A549 (cell line): ENCODE results near the gene ABCB9. TPM values are rescaled to one million over a fixed set of nuclear protein-coding genes. Genes with fewer than 3 reads are reported as not detected.

Experiments used
- ATAC-seq, 2 experiments: fragments of 200-7000 bp in 1 of 2; fragments of >200 bp in 1 of 2; cut with Nextera tagmentation in 1 of 2; cut with Tn5 transposase in 1 of 2; 3 replicates each; pipeline versions ENCODE4 v1.8.0 to v1.9.1; 2018 to 2020; ENCODE audit warnings: mild to moderate bottlenecking in 1 of 2, moderate library complexity in 1 of 2
- CTCF ChIA-PET: fragments of 300-600 bp; sonication (Branson Sonifier 250); formaldehyde crosslinking; extraction: SDS; loops from one replicate; lab custom pipeline; 2021; ENCODE audit warnings: antibody characterized with exemption, inconsistent platforms; lab: Yijun Ruan, JAX
- POLR2A ChIA-PET: fragments of 350-600 bp; formaldehyde crosslinking; extraction: SDS; loops from one replicate; lab custom pipeline; 2021; ENCODE audit warnings: antibody characterized with exemption, inconsistent platforms; lab: Yijun Ruan, JAX
- DNase-seq, 2 experiments: peaks; one replicate each; pipeline versions ENCODE4 v3.0.0 to v3.0.0-alpha.2; 2011 to 2016; ENCODE audit warnings: low read depth in 1 of 2, low spot score in 1 of 2
- FAIRE-seq: peaks from 2 replicates; lab custom pipeline; 2011; peaks lifted over from hg19 to GRCh38; lab: Jason Lieb, UNC
- H3K27ac ChIP-seq, 2 experiments: fragments of >200 bp; sonication (Bioruptor Twin); formaldehyde crosslinking; 3 replicates each; pipeline ENCODE4 v1.5.1; 2016 to 2017
- H3K4me1 ChIP-seq: fragments of >200 bp; sonication (Bioruptor Twin); formaldehyde crosslinking; 3 replicates; pipeline ENCODE4 v1.6.1; 2016
- H3K4me2 ChIP-seq: fragments of >200 bp; sonication (Bioruptor Twin); formaldehyde crosslinking; 3 replicates; pipeline ENCODE4 v1.6.1; 2016
- H3K4me3 ChIP-seq: fragments of >200 bp; sonication (Bioruptor Twin); formaldehyde crosslinking; 3 replicates; pipeline ENCODE4 v1.5.1; 2016
- H3K9me3 ChIP-seq: fragments of >200 bp; sonication (Bioruptor Twin); formaldehyde crosslinking; 3 replicates; pipeline ENCODE4 v1.6.1; 2016
- CEBPB ChIP-seq, 2 experiments: fragments of >200 bp in 1 of 2; sonication (Bioruptor Twin) in 1 of 2; formaldehyde crosslinking in 1 of 2; IDR thresholded peaks; 2 replicates each; pipeline ENCODE4 v1.6.1; 2012 to 2016
- CHD2 ChIP-seq: fragments of 150-350 bp; IDR thresholded peaks from 2 replicates; pipeline ENCODE4 v1.6.1; 2014; ENCODE audit warnings: low read length; ENCODE audit not compliant: partially characterized antibody
- CTCF ChIP-seq: fragments of >200 bp; sonication (Bioruptor Twin); formaldehyde crosslinking; IDR thresholded peaks from 3 replicates; pipeline ENCODE4 v1.5.1; 2016
- HDAC2 ChIP-seq: fragments of 200-600 bp; sonication (generic); IDR thresholded peaks from 2 replicates; pipeline ENCODE4 v1.6.1; 2016
- HEYL ChIP-seq: fragments of 250-450 bp; sonication (Bioruptor Pico); IDR thresholded peaks from 2 replicates; pipeline ENCODE4 v1.8.0; 2021; ENCODE audit warnings: mild to moderate bottlenecking, moderate library complexity
- HMGXB4 ChIP-seq: fragments of 250-450 bp; sonication (Bioruptor Pico); IDR thresholded peaks from 2 replicates; pipeline ENCODE4 v1.5.0; 2021; ENCODE audit warnings: mild to moderate bottlenecking, moderate library complexity, borderline replicate concordance
- MAZ ChIP-seq: fragments of 150-350 bp; IDR thresholded peaks from 2 replicates; pipeline ENCODE4 v1.6.1; 2014; ENCODE audit warnings: antibody characterized with exemption, low read depth, low read length, borderline replicate concordance
- NFE2L2 ChIP-seq: fragments of 150-350 bp; conservative IDR thresholded peaks from 2 replicates; pipeline ENCODE4 v1.6.1; 2014; ENCODE audit warnings: low read length
- ZNF302 ChIP-seq: fragments of 250-450 bp; sonication (Bioruptor Pico); IDR thresholded peaks from 2 replicates; pipeline ENCODE4 v1.9.0; 2021; ENCODE audit warnings: inconsistent platforms, mild to moderate bottlenecking, moderate library complexity
- WGBS: methylation state at CpG from one replicate; pipeline ENCODE4 v1.1.6; 2017; ENCODE audit errors: missing lambda C conversion rate; 5-methylcytosine and 5-hydroxymethylcytosine counted together
- polyA plus RNA-seq, 4 experiments: library from polyadenylated mRNA; depleted of rRNA in 3 of 4; stranded (reverse); fragments of >200 nt; fragmentation: RNase III in 1 of 4; extraction: RNeasy Plus Mini Kit Qiagen cat#74134 plus additional on column Dnase treatment in 1 of 4; gene quantifications; 2 replicates in 3 of 4; 3 replicates in 1 of 4; pipeline ENCODE4 v1.2.3, GENCODE V29; 2011 to 2017
- TF ChIP-seq, protein P1 (sequence below): IDR thresholded peaks from 2 replicates; pipeline ENCODE4 v1.6.1; 2012; ENCODE audit warnings: low read depth, borderline replicate concordance

The ABCB9 gene
- polyA plus RNA-seq, 2 of the 4 experiments (the other 2 are of a cell fraction), result 2.7 to 5.0 TPM

DNA sequence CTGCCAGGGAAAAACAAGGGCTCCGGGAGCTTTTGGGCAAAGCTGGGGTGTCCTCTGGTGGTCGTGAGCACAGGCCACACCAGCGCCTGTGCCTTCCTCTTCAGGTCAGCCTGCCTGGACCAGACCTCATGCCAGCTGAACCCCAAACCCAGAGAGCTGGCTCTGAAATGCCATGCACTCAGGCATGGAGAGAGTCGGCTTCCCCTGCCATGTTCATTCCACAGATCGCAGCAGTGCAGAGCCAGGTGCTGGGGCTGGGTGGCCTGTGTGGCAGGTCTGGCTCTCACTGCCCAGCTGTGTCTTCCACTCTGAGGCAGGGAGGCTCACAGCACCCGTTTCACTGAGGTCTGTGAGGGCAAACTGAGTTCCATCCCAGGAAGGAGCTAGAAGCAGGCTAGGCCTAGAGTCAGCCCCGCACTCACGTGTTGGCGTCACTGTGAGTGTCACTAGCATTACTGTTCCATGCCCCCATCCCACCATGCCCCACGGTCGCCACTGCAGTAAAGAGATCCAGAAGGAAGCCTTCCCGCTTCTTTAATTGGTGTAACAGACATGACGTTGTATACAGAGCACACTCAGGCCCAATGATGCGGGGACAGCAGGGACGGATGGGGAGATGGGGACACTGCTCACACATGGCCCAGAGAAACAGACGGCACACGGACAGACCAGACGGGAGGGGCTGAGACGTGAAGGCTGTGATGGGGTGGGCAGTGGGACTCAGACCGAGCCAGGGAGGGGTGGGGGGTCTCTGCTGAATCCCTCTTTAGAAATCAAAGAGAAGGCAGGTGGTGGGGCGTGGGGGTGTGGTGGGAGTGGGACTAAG lies 16.9 kb upstream of the ABCB9 start:
- no peak overlapping the region; the same call in 2 of the 3 replicates for H3K4me2 ChIP-seq
- no peaks in the 10 kb centered on the region for H3K9me3 ChIP-seq
- H3K27ac ChIP-seq, result peak overlapping the region in 1 of 2 experiments; percentile 30; a peak in 1 of 6 replicates
- no peak overlapping the region for H3K4me3 ChIP-seq
- no peak for ATAC-seq
- TF ChIP-seq, protein P1, sequence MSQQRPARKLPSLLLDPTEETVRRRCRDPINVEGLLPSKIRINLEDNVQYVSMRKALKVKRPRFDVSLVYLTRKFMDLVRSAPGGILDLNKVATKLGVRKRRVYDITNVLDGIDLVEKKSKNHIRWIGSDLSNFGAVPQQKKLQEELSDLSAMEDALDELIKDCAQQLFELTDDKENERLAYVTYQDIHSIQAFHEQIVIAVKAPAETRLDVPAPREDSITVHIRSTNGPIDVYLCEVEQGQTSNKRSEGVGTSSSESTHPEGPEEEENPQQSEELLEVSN, result no peak
- no peak for TF ChIP-seq HDAC2
- no peak for DNase-seq
- 90% methylated on average over 20 of the region's 21 CpGs for WGBS
- H3K4me1 ChIP-seq, result peaks cover 16% of the 10 kb centered on the region
- CTCF ChIA-PET, result interaction anchor here (0.5 to 4.8 kb wide), 5 partner anchors 9 to 254 kb away, joined by 3 to 26 read pairs (median 4); partner anchors contain the start of gene ABCB9
- FAIRE-seq, result no peak
- POLR2A ChIA-PET, result interaction anchor here (1.0 kb wide), 1 partner anchor 250 kb away, joined by 3 read pairs; the partner anchor contains the start of gene MPHOSPH9

GRCh38 chr12:122982477-122982815 lies 16.2 kb upstream of the ABCB9 start:
- H3K4me2 ChIP-seq, result peak overlapping the region; percentile 85
- peak overlapping the region in 1 of 2 experiments; percentile 19; a peak in 1 of 6 replicates for H3K27ac ChIP-seq
- FAIRE-seq (no peak), ATAC-seq (no peak), DNase-seq (no peak)
- ChIA-PET POLR2A (interaction anchor here (1.5 kb wide), 1 partner anchor 250 kb away, joined by 7 read pairs; the partner anchor contains the start of genes MPHOSPH9 and MTRFR), CTCF (interaction anchor here (1.1 to 4.8 kb wide), 5 partner anchors 10 to 255 kb away, joined by 3 to 26 read pairs (median 5); partner anchors contain the start of gene ABCB9)
- H3K4me3 ChIP-seq, result no peak overlapping the region
- TF ChIP-seq CHD2 (no peak), HEYL (no peak), CTCF (no peak), MAZ (no peak), ZNF302 (CRISPR knock-in tag) (no peak), NFE2L2 (no peak), CEBPB (IDR thresholded peaks at IDR 0.05) (no peak)
- no peaks in the 10 kb centered on the region for H3K9me3 ChIP-seq
- peaks cover 16% of the 10 kb centered on the region for H3K4me1 ChIP-seq
- 73% methylated on average over 8 of the region's 11 CpGs for WGBS

- ATAC-seq, result 0 out of 6 replicates have a peak, but pooled peaks of 1 of the 2 experiments have one; percentile 1
- H3K27ac ChIP-seq, result peak overlapping the region; percentile 92 to 99
- FAIRE-seq, result no peak
- H3K4me2 ChIP-seq, result peak overlapping the region; percentile 85
- CTCF ChIA-PET, result interaction anchor here (0.9 to 4.8 kb wide), 6 partner anchors 8 to 256 kb away, joined by 3 to 26 read pairs (median 4); partner anchors contain the start of gene ABCB9
- H3K9me3 ChIP-seq, result no peaks in the 10 kb centered on the region
- DNase-seq, result no peak
- peak overlapping the region; percentile 69 for H3K4me3 ChIP-seq
- TF ChIP-seq CTCF (no peak), HMGXB4 (CRISPR knock-in tag) (no peak)
- 86% methylated on average over 25 of the region's 25 CpGs for WGBS
- H3K4me1 ChIP-seq, result peaks cover 16% of the 10 kb centered on the region
- POLR2A ChIA-PET, result interaction anchor here (1.5 kb wide), 1 partner anchor 251 kb away, joined by 7 read pairs; the partner anchor contains the start of genes MPHOSPH9 and MTRFR
Observed at GRCh38 chr12:122981587-122982476, 15.6 kb upstream of the ABCB9 start.
